Liver (tissue), 9 donors: ENCODE data around the gene LPP. TPM values are rescaled to one million over a fixed set of nuclear protein-coding genes. Genes with fewer than 3 reads are reported as not detected.

Experiments used
- DNase-seq: peaks from one replicate; pipeline ENCODE4 v3.0.0-alpha.2; 2017; ENCODE audit warnings: low spot score
- H3K27ac ChIP-seq, 2 donors: one replicate each; pipeline ENCODE4 v1.7.0; 2013; ENCODE audit warnings: inconsistent platforms in 2 of 2, low read length in 2 of 2, control low read depth in 1 of 2, low read depth in 1 of 2, mild to moderate bottlenecking in 1 of 2
- H3K27me3 ChIP-seq, 4 donors: one replicate each; pipeline versions ENCODE4 v1.6.1 to v1.7.0; 2013; ENCODE audit warnings: low read length in 3 of 4, inconsistent platforms in 1 of 4, mild to moderate bottlenecking in 1 of 4, moderate library complexity in 1 of 4; ENCODE audit not compliant: control insufficient read depth in 4 of 4, insufficient read depth in 4 of 4
- H3K36me3 ChIP-seq, 4 donors: one replicate each; pipeline versions ENCODE4 v1.6.1 to v1.7.0; 2013; ENCODE audit warnings: low read length in 3 of 4, mild to moderate bottlenecking in 3 of 4, low read depth in 1 of 4, moderate library complexity in 1 of 4; ENCODE audit not compliant: control insufficient read depth in 4 of 4, insufficient read depth in 3 of 4
- H3K4me1 ChIP-seq, 4 donors: one replicate each; pipeline versions ENCODE4 v1.6.1 to v1.7.0; 2013; ENCODE audit warnings: low read length in 3 of 4, mild to moderate bottlenecking in 3 of 4, moderate library complexity in 1 of 4; ENCODE audit not compliant: control insufficient read depth in 4 of 4, insufficient read depth in 4 of 4
- H3K4me3 ChIP-seq, 3 donors: one replicate each; pipeline versions ENCODE4 v1.6.1 to v1.7.0; 2013; ENCODE audit warnings: low read length in 3 of 3, control low read depth in 1 of 3, low read depth in 1 of 3, mild to moderate bottlenecking in 1 of 3
- H3K9ac ChIP-seq, 2 donors: one replicate each; pipeline ENCODE4 v1.7.0; 2013; ENCODE audit warnings: low read length in 2 of 2, mild to moderate bottlenecking in 2 of 2, moderate library complexity in 2 of 2, control low read depth in 1 of 2, low read depth in 1 of 2
- H3K9me3 ChIP-seq, 4 donors: one replicate each; pipeline versions ENCODE4 v1.6.1 to v1.7.0; 2013; ENCODE audit warnings: low read length in 3 of 4; ENCODE audit not compliant: control insufficient read depth in 4 of 4
- ATF3 ChIP-seq: IDR thresholded peaks from 2 replicates; pipeline ENCODE4 v1.6.1; 2016; ENCODE audit warnings: antibody characterized with exemption
- CTCF ChIP-seq: fragments of 150-350 bp; IDR thresholded peaks from 2 replicates; pipeline ENCODE4 v1.5.1; 2017; ENCODE audit warnings: improper control_type of control experiment, low read depth, low read length; ENCODE audit not compliant: missing input control
- FOXA1 ChIP-seq: IDR thresholded peaks from 2 replicates; pipeline ENCODE4 v1.6.1; 2016; ENCODE audit warnings: antibody characterized with exemption
- FOXA2 ChIP-seq: IDR thresholded peaks from 2 replicates; pipeline ENCODE4 v1.6.1; 2016; ENCODE audit warnings: antibody characterized with exemption
- GABPA ChIP-seq, 2 donors: IDR thresholded peaks in 1 of 2; conservative IDR thresholded peaks in 1 of 2; 2 replicates each; pipeline ENCODE4 v1.6.1; 2016; ENCODE audit warnings: antibody characterized with exemption in 2 of 2, mild to moderate bottlenecking in 1 of 2, moderate library complexity in 1 of 2
- HNF4A ChIP-seq, 2 donors: conservative IDR thresholded peaks; 2 replicates each; pipeline ENCODE4 v1.6.1; 2016; ENCODE audit warnings: antibody characterized with exemption in 2 of 2, mild to moderate bottlenecking in 2 of 2
- HNF4G ChIP-seq: IDR thresholded peaks from 2 replicates; pipeline ENCODE4 v1.6.1; 2016; ENCODE audit warnings: antibody characterized with exemption
- JUND ChIP-seq, 2 donors: IDR thresholded peaks; 2 replicates each; pipeline ENCODE4 v1.6.1; 2016; ENCODE audit warnings: antibody characterized with exemption in 2 of 2
- NR2F2 ChIP-seq: IDR thresholded peaks from 2 replicates; pipeline ENCODE4 v1.6.1; 2016; ENCODE audit warnings: antibody characterized with exemption
- RAD21 ChIP-seq, 2 donors: IDR thresholded peaks; 2 replicates each; pipeline ENCODE4 v1.6.1; 2016; ENCODE audit warnings: antibody characterized with exemption in 2 of 2, mild to moderate bottlenecking in 2 of 2
- RXRA ChIP-seq, 2 donors: IDR thresholded peaks; 2 replicates each; pipeline ENCODE4 v1.6.1; 2017 to 2018; ENCODE audit warnings: antibody characterized with exemption in 2 of 2, mild to moderate bottlenecking in 1 of 2
- SP1 ChIP-seq: IDR thresholded peaks from 2 replicates; pipeline ENCODE4 v1.6.1; 2018; ENCODE audit warnings: antibody characterized with exemption, mild to moderate bottlenecking
- TAF1 ChIP-seq: conservative IDR thresholded peaks from 2 replicates; pipeline ENCODE4 v1.6.1; 2016; ENCODE audit warnings: antibody characterized with exemption, mild to moderate bottlenecking
- YY1 ChIP-seq: IDR thresholded peaks from 2 replicates; pipeline ENCODE4 v1.6.1; 2016; ENCODE audit warnings: antibody characterized with exemption, mild to moderate bottlenecking
- ZBTB33 ChIP-seq: IDR thresholded peaks from 2 replicates; pipeline ENCODE4 v1.6.1; 2016; ENCODE audit warnings: antibody characterized with exemption
- whole genome bisulfite sequencing: extraction: QIAGEN DNeasy Blood & Tissue Kit; methylation state at CpG from one replicate; pipeline ENCODE4 v1.1.7; 2013; 5-methylcytosine and 5-hydroxymethylcytosine counted together
- polyA plus RNA-seq, 2 donors: library from polyadenylated mRNA; stranded (reverse) in 1 of 2; unstranded in 1 of 2; fragments of 200-250 nt in 1 of 2; fragments of >200 nt in 1 of 2; fragmentation: Nextera tagmentation in 1 of 2; extraction: Ambion mirVana in 1 of 2; gene quantifications; one replicate each; pipeline versions ENCODE4 v1.2.1 to v1.2.3, GENCODE V29; 2013 to 2015
- total RNA-seq, 2 donors: library from RNA; depleted of rRNA; stranded (reverse); fragments of >200 nt; gene quantifications; one replicate each; pipeline ENCODE4 v1.2.3, GENCODE V29; 2014
- TF ChIP-seq, protein P1 (sequence below): IDR thresholded peaks from 2 replicates; pipeline ENCODE4 v1.6.1; 2016; ENCODE audit warnings: antibody characterized with exemption, mild to moderate bottlenecking
- TF ChIP-seq, protein P2 (sequence below): IDR thresholded peaks from 2 replicates; pipeline ENCODE4 v1.6.1; 2016; ENCODE audit warnings: antibody characterized with exemption
- donor health status: healthy.
- donor health status: healthy.
- donor health status: healthy.
- donor health status: healthy.
- donor health status: healthy.

LPP gene
- total and polyA plus RNA-seq, 4 donors: 3.3 to 53.7 (median 28.2) TPM

GRCh38 chr3:188446014-188446413, 292.1 kb downstream of the LPP start:
- no peak for TF ChIP-seq FOXA2
- TF ChIP-seq, protein P1, sequence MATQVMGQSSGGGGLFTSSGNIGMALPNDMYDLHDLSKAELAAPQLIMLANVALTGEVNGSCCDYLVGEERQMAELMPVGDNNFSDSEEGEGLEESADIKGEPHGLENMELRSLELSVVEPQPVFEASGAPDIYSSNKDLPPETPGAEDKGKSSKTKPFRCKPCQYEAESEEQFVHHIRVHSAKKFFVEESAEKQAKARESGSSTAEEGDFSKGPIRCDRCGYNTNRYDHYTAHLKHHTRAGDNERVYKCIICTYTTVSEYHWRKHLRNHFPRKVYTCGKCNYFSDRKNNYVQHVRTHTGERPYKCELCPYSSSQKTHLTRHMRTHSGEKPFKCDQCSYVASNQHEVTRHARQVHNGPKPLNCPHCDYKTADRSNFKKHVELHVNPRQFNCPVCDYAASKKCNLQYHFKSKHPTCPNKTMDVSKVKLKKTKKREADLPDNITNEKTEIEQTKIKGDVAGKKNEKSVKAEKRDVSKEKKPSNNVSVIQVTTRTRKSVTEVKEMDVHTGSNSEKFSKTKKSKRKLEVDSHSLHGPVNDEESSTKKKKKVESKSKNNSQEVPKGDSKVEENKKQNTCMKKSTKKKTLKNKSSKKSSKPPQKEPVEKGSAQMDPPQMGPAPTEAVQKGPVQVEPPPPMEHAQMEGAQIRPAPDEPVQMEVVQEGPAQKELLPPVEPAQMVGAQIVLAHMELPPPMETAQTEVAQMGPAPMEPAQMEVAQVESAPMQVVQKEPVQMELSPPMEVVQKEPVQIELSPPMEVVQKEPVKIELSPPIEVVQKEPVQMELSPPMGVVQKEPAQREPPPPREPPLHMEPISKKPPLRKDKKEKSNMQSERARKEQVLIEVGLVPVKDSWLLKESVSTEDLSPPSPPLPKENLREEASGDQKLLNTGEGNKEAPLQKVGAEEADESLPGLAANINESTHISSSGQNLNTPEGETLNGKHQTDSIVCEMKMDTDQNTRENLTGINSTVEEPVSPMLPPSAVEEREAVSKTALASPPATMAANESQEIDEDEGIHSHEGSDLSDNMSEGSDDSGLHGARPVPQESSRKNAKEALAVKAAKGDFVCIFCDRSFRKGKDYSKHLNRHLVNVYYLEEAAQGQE: no peak
- TF ChIP-seq FOXA1: no peak
- no peak for TF ChIP-seq SP1
- TF ChIP-seq, protein P2, sequence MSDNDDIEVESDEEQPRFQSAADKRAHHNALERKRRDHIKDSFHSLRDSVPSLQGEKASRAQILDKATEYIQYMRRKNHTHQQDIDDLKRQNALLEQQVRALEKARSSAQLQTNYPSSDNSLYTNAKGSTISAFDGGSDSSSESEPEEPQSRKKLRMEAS: no peak
- TF ChIP-seq GABPA (IDR thresholded peaks at IDR 0.05 in 1 of 2, conservative IDR thresholded peaks at IDR 0.05 in 1 of 2): no peak
- no peak for TF ChIP-seq CTCF
- no peak for TF ChIP-seq TAF1
- no peak for TF ChIP-seq JUND (IDR thresholded peaks at IDR 0.05)
- TF ChIP-seq ZBTB33: no peak
- no peak for TF ChIP-seq HNF4A (conservative IDR thresholded peaks at IDR 0.05)
- no peak for TF ChIP-seq RXRA (IDR thresholded peaks at IDR 0.05)
- TF ChIP-seq HNF4G: no peak
- no peak for TF ChIP-seq ATF3
- no peak for TF ChIP-seq NR2F2
- TF ChIP-seq RAD21 (IDR thresholded peaks at IDR 0.05): no peak
- TF ChIP-seq YY1: no peak
- Histone ChIP-seq H3K27ac (no peak overlapping the region), H3K36me3 (no peaks in the 10 kb centered on the region), H3K9ac (no peak overlapping the region), H3K27me3 (no peaks in the 10 kb centered on the region), H3K4me3 (no peak overlapping the region), H3K4me1 (no peaks in the 10 kb centered on the region), H3K9me3 (no peaks in the 10 kb centered on the region)
- 91% methylated on average over 5 of the region's 5 CpGs for WGBS
- DNase-seq: no peak

DNA sequence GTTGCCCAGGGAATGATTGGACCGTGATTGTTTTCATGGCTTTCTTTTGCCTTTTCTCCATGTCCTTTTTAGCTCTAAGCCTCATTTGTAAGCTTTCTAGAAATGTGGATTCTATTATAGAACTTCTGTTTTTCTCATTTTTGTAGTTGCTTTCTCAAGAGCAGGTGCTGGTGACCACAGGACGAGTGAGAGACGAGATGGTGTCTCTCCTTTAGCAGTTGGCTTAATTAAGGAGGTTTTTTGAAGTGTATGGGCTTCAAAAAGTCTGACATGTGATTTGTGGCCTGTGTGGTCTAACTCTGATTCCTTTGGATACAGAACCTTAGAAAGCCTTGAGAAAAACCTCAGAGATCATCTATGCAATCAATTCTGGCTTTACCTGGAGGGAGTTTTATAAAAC, 292.8 kb downstream of the LPP start:
- DNase-seq: no peak
- Histone ChIP-seq H3K4me1 (no peaks in the 10 kb centered on the region), H3K27me3 (no peaks in the 10 kb centered on the region), H3K36me3 (no peaks in the 10 kb centered on the region), H3K9ac (no peak overlapping the region), H3K9me3 (no peaks in the 10 kb centered on the region), H3K27ac (no peak overlapping the region), H3K4me3 (no peak overlapping the region)
- 86% methylated on average over 3 of the region's 3 CpGs for WGBS
- TF ChIP-seq GABPA (IDR thresholded peaks at IDR 0.05 in 1 of 2, conservative IDR thresholded peaks at IDR 0.05 in 1 of 2) (no peak), ATF3 (no peak), RAD21 (IDR thresholded peaks at IDR 0.05) (no peak), HNF4A (conservative IDR thresholded peaks at IDR 0.05) (no peak), TAF1 (no peak), NR2F2 (no peak), FOXA2 (no peak), YY1 (no peak), ZBTB33 (no peak), SP1 (no peak)
- TF ChIP-seq, protein P1: no peak
- TF ChIP-seq, protein P2: no peak
